NCI-H526 (cell line): ENCODE data around the gene SCTR.
A peak's percentile ranks its signal among the peaks of the same experiment; 100 is the strongest.

Source experiments
- DNase-seq, 2 experiments: peaks; one replicate each; lab custom pipeline; 2025; lab: John Stamatoyannopoulos, UW

The SCTR gene

DNA sequence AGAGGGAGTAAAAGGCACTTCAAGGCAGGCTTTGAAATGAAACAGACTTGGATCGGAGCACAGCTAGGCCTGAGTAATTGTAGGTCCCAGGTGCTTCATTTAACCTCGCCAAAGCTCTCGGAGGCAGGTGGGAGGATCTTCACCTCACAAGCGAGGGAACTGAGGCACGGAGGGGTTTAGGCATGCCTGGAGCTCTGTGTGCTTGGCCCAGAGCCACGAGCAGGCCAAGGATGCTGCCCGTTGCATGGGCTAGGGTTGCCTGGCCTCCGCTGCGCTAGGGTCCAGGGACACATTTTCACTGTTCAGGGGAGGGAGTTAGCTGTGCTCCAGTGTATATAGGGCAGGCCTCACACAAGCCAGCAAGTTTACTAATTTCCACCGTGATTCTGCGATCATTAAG, 81.4 kb downstream of the SCTR start:
- DNase-seq = no peak

DNA sequence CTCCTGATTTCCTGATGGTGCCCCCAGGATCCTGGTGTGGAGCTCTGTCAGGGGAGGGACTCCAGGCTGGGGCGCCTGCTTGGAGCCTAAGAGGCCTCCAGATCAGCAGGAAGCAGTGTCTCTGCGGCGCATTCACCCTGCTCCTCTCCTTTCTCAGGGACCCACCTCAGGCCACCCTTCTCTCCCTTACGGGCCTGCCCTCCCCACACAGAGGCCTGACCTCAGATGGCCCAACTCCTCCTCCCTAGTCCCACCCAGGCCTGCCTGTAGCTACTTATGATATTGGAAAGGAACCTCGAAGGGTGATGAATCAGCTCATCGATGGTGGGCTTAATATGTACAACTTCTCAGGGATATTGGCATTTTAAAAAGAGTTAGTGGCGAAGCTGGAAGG, 82.1 kb downstream of the SCTR start:
- no peak for DNase-seq

DNA sequence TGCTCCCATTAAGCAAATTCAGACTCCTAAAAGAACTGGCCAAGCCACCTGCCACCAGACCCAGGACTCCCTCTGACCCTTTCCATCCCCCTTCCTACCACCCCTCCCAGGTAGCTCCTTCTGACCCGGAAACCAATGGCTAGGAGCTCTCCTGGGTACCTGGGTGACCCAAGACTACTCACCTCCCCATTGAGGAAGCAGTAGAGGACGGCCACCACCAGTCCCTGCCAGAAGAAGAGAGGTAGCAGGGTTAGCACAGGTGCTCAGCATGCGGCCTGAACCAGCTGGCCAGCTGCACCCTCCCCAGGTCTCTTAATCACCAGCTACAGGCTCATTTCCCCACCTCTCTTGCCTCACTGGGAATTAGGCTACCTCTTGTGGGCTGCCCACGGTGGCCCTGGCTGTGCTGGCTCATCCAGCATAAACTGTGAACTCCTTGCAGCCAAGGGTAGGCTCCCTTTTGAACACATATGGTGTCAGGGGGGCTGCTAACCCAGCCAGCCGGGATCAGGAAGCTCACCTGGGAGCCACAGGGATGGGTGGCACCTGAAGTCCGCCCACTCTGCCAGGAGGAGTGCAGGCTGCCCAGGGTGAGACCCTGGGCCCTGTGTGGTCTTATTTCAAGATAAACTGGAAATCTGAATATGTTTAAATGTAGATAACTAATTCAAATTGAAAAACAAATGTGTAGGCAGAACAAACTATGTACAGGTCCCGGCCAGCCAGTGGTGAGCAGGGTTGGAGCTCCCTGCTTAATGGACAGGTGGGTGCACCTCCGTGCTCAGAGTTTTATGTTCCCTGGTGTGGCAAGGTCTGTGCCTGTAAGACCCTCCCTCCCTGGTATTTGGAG, 82.7 kb downstream of the SCTR start:
- peak; percentile 31 to 61 for DNase-seq

DNA sequence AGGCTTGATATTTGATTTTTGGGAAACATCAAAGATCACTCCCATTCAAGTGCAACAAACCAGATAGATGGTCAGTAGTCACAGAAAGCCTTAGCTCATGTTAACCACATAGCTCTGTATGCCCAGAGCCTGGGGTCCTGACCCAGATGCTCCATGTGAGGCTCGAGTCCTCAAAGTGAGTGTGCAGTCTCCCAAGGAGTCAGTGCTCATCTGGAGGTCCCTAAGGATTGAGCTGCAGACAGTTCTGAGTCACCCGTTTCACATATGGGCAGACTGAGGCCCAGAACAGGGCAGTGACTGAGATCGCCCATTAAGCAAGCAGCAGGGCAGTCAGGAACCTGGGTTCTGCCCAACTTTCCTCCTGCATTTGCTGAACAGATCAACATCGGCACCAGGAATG, 83.4 kb downstream of the SCTR start:
- no peak for DNase-seq

DNA sequence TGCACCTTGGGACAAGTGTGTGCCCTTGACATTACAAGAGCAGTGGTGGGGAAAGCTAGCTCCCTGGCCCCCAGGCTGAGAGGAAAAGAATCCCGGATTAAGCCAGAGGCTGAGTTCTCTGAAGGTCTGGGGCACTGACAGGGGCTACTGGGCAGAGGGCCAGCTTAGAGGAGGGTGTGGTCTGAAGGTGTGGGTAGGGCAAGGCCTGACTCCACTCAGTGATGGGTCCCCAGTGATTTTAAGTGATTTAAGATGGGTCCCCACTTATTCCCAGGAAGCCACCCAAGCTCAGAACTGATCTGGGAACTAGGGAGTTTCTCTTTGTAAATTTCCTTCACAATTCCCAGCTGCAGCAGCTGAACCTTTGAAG, 83.8 kb downstream of the SCTR start:
- no peak for DNase-seq

DNA sequence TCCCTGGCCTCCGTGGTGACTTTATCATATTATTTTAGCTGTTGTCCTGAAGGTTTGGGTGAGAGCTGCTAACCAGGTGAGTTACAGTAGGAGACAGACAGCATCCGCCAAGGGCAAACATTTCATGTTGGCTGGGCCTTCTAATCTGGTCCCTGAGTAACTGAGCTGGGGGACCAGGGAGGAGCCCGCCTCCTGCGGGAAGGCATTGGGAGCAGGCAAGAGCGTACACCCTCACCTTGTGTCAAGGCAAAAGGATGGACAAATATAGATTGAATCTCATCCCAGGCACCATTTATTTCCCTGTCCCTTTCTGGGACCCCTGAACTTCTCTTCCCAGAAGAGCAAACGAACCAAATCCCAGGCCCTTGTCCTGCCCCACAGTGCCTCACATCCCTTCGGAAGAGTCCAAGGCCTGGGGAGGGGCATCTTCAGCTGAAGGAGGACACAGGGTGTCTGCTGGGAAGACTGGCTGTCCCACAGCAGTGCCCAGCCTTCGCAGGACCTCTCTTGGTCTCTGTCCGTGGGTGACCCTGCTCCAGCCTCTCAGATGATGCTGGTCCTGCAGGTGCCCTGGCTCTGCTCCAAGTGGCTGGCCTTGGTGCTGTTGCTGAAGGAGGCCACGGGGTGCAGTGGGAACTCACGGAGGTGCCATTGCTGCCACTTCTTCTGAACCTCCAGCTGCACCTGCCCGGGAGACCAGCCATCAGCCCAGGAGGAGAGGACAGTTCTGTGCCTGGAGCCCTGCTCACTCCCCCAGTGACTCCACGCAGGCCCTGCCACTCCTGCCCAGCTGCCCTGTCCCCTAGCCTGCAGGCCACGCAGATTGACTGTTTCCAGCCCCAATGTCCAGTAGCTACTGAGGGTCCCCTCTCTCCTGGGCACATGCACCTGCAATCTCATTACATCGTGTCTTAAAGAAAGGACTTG, 84.4 kb downstream of the SCTR start:
- DNase-seq = no peak

DNA sequence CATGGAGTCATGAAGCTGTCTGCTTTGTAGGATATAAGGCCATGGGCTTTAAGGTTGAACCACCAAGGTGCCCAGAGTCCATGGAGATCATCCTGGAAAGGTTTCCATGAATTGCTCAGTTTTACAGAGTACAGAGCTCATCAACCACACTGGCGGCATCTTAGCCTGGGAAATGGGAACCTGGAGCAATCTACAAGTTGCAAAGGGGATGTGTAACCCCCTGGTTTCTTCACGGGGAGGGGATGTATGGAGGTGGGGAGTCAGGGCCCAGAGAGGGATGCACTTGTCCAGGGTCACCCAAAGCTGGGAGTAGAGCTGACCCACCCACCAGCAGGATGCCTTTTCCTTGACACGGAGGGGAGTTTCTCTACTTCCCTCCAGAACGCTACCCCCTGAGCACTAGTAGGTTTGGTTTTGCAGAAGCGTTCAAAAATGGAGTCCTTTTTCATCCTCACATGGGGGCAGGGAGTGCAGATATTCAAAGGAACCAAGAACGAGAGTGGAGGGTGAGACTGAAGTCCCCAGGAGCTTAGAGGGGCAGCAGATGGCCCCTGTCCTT, 85.5 kb downstream of the SCTR start:
- no peak for DNase-seq

DNA sequence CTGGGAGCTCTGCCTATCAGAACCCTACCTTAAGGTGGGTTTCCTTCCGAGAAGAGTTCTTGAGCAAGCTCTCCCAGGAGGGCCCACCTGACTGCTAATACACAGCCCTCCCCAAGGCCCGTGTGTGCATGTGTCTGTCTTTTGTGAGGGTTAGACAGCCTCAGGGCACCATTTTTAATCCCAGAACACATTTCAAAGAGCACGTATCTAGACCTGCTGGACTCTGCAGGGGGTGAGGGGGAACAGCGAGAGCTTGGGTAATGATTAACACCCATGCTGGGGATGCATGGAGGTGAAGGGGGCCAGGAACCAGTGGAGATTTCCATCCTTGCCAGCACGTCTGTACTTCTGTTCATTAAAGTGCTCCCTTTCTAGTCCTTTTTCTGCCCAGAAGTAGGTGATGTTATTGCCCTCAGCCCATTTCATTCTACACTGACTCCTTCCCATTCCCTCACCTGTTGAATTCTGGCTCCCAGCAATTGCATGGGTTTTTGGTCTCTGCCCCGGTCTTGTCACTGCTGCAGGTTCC, 86.1 kb downstream of the SCTR start:
- no peak for DNase-seq

DNA sequence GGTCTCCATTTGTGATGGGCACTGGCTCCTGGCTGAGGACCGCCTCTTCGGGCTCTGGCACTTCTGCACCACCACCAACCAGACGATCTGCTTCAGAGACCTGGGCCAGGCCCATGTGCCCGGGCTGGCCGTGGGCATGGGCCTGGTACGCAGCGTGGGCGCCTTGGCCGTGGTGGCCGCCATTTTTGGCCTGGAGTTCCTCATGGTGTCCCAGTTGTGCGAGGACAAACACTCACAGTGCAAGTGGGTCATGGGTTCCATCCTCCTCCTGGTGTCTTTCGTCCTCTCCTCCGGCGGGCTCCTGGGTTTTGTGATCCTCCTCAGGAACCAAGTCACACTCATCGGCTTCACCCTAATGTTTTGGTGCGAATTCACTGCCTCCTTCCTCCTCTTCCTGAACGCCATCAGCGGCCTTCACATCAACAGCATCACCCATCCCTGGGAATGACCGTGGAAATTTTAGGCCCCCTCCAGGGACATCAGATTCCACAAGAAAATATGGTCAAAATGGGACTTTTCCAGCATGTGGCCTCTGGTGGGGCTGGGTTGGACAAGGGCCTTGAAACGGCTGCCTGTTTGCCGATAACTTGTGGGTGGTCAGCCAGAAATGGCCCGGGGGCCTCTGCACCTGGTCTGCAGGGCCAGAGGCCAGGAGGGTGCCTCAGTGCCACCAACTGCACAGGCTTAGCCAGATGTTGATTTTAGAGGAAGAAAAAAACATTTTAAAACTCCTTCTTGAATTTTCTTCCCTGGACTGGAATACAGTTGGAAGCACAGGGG, 87.1 kb downstream of the SCTR start:
- no peak for DNase-seq

DNA sequence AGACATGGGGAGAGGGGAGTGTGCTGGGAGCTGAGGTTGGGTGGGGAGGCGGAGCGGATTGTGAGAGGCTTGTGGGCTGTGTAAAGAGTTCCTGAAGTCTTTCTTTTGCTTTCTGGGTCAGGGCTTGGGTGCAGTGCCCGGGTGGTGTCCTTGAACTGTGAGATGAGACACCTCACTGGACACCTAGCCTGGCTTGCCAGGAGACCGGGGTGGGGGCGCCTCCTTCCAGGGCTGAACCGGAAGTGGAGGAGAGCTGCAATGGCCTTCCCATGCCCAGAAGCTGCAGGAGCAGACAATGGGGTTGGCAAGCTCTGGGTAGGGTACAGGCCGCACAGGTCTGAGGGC, 88.4 kb downstream of the SCTR start:
- DNase-seq = no peak

DNA sequence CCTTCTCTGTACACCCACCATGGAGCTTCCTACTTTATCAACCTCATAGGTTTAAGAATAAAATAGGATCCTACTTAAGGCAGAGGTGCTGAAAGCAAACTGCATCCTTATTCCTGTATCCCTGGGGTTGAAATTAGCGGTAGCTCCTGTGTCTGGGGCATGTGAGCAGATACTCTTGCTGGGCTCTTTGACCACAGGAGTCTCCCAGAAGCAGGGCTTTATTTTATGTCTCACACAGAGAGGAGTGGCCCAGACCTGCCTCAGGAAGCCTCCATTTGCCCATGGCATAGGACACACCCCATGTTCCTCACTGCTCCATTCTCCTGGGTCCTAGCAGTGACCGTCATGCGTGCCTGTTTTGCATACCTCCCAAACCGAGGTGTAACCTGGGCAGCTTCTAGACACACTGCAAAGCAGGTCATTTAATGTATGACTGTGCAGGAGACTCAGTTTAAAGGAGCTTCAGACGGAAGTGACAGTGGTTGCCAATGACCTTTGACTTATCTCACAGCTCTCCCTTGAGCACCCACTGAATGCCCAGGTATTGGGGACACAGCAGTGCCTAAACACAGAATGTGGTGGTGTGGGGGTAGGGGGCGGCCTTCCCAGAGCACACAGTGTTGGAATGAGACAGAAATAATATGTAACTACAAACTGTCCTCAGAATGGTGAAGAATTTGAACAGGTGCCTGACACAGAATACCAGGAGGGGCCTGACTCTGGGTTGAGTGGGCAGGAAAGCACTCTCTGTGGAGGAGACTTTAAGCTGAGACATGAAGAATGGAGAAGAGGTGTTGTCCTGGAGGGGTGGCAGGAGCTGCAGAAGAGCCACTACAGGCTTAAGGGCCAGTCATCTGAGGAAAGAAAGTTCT, 89.0 kb downstream of the SCTR start:
- peak; percentile 91 to 95 for DNase-seq

DNA sequence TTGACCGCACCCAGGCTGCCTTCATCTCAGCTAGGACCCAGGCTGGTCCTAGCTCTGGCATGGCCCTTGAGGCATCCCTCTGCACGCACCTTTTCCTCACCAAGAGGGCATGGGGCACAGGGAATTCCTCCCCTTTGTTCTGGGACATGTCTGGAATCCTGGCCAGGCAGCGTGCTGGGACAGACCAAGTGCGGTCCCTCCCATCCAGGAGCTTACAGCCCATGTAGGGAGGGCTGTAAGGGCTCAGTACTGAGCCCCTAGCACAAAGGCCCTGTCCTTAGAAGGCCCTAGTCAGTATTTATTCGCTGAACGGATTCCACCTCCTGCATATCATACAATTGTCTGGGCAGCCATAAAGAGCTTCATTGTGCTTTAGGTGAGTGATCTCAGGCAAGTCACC, 89.6 kb downstream of the SCTR start:
- DNase-seq = peak; percentile 65 to 70

DNA sequence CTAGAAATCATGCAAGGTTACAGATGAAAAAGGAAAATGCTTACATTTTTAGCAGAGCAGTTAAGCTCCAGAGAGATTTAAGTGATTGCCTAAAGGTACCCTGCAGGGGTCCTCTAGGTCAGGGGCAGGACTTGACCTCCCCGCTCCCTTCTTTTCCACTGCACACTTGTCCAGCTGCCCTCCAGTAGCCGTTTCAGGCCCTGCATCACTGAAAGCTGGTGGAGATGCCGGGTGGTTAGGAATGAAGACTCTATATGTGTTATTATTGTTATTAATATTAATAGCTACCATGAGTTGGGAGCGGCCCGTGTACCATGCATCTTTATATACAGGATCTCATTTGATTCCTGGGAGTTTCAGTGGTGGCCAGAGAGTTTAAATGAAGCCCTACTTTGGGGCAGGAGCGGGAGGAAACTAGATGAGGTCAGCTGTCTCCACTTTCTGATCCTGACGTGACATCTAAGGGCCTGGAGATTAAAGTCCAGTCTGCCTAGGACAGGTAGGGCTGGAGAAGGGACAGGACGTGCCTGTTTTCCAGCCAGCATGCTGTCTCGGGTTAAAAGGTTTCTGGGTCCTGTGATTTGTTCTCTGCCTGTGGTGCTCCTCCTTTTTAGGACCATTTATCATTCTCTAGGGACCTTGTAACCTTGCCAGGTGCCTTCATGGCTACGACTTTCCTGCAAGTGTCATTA, 90.5 kb downstream of the SCTR start:
- DNase-seq = peak in 1 of 2 experiments; percentile 21

DNA sequence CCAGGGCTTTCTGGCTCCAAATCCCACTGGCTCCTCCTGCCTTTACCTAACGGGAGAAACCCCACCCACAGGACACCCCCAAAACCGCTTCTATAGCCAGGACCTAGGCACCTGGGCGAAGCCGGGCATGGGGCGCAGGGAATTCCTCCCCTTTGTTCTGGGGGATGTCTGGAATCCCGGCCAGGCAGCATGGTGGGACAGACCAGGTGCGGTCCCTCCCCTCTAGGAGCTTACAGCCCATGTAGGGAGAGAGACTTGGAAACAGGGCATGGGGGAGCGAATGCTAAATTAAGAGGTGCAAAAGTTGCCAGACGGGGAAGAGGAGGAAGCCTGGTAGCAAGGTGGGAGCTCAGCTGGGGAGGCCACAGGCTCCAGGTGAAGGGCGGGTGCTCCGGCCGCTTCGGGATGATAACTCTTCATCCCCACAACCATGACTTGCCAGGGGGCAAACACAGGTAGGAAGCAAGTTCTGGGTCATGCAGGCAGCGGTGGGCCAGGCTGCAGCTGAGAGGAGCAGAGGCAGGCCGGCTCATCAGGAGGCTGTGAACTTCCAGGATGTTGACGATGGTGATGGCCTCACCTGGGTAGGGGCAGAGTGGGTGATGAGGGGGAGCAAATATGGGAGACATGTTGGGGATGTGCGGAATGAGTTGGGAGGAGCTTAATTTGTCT, 91.3 kb downstream of the SCTR start:
- DNase-seq = no peak

DNA sequence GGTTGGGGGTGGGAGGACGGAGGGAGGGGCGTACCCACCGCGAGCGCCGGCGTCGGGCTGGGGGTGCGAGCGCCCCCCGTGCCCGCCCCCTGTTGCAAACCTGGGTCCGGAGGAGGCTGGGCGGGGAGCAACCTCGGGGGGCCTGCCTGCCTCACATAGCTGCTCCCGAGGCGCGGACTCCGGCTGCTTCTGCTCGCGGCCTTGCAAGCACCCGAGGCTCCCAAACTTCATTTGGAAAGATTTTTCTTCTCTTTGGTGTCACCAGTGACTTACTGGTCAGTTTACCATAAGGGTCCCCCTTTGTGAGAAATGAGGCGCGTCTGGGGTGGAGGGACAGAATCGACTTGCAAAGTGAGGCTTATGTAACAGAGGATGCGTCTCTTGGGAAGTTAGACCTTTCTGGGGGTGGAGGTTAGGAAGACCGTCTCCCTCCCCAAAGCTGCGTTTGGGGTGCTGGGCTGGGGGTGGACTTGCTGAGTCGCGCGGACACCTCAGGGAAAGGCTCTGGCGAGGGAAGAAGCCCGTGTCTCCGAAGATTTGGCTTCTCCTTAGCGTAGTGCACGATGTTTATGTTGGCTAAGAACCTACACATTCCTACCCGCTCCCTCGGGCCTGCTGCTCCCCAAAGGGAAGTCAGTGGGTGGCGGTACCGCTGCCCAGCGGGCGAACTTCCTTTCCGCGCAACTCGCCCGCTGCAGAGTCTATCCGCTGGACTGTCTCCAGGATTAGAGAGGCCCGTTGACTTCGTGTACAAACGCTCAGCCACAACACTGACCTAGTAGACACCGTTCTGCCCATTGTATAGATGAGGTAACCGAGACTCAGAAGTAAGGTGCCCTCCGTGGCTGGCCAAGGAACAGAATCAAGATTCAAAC, 92.1 kb downstream of the SCTR start:
- DNase-seq = peak in 1 of 2 experiments; percentile 44

DNA sequence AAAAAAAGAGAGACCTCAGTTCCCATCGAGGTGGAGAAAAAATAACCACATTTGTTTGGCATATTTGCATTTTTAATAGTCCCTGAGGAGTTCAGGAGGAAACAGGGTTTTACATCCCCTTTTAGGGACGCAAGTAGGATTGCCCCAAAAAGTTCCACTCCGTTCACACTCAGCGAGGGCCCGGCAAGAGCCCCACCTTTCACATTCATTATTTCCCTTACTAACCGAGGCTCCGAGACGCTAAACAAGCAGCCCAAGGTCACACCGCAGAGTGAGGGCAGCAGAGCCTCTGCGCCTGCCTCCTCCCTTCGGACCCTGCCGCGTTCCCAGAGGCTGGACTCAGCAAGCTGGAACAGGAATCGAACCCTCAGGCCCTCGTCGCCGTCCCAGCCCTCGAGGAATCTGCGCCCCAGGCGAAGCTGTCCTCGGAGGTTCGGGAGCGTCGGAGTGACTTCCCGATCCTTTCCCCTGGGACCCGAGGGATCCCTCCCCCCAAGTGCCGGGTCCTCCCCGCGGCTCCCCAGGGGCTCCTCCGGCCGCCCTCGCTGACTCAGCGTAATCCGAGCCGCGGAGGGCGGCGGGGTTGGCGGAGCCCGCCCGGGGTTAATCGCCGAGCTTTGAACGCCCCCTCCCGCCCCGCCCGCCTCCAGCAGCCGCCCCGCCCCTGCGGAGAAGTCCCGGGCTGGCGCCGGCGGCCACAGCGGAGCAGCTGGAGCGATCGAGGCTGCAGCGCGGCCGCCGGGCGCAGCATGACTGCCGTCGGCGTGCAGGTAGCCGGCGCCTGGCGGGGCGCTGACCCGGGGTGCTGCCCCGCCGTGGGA, 92.9 kb downstream of the SCTR start, which contains the start of gene TMEM37:
Gene TMEM37, plus strand, starts transcription at position 700 of the 821 bp plus-strand sequence. Its CDS starts 50 bp downstream, at position 750.
- DNase-seq = peak; percentile 83 to 91

DNA sequence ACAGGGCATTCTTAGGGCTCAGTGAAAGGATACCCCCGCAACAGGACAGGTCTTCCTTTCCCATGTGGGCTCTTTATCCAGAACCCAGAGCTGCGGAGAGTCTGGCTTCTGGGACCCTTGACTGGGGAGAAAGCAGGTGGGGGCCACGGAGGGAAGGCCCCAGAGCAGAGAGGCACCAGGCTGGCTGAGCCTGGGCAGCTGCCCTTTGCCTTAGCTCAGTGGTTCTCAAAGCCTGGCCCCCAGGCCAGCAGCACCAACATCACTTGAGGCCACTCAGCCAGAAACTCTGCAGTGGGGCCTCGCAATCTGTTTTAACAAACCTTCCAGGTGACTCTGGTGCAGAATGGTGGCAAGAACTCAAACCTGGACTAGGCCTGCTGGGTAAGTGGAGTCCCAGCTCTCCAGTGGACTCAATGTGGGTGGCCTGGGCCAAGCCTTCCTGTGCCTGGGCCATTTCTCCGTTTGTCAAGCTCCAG, 94.2 kb downstream of the SCTR start:
- DNase-seq = no peak
